T-helper 1 cell treated with Interleukin-12 subunit alpha and Interleukin-12 subunit beta and Interleukin-4 antibody, amounts not matched to agents 30 μg/mL and 1 μg/mL, for 36 hours (primary cell): Measurements from ENCODE around the gene SLC25A18.

Source experiments
- H3K27ac Mint-ChIP-seq: one replicate; pipeline ENCODE4 v1.8.0; 2021; ENCODE audit warnings: mild to moderate bottlenecking, mixed read lengths
- H3K27me3 Mint-ChIP-seq: one replicate; pipeline ENCODE4 v1.8.0; 2021; ENCODE audit warnings: low read depth, mixed read lengths
- H3K36me3 Mint-ChIP-seq: one replicate; pipeline ENCODE4 v1.8.0; 2021; ENCODE audit warnings: low read depth, mixed read lengths
- H3K4me1 Mint-ChIP-seq: one replicate; pipeline ENCODE4 v1.8.0; 2021; ENCODE audit warnings: low read depth, mixed read lengths
- H3K4me3 Mint-ChIP-seq: one replicate; pipeline ENCODE4 v1.8.0; 2021; ENCODE audit warnings: mild to moderate bottlenecking, moderate library complexity, mixed read lengths
- H3K9me3 Mint-ChIP-seq: one replicate; pipeline ENCODE4 v1.8.0; 2021; ENCODE audit warnings: mixed read lengths

SLC25A18 gene

DNA sequence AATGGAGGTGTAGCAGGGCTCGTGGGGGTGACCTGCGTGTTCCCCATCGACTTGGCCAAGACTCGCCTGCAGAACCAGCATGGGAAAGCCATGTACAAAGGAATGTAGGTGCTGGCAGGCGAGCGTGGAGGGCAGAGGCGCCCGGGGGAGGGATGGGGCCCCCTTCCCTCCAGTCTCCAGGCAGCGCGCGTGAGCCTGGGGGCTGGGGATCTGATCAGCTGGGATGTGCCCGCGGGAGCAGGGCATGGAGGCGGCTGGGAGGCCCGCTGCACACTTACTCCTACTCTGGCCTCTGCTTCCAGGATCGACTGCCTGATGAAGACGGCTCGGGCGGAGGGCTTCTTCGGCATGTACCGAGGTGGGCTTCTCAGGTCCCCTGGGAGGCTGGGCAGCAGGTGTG, 17.8 kb downstream of the SLC25A18 start:
- Mint-ChIP-seq H3K9me3 (no peaks in the 10 kb centered on the region), H3K27me3 (no peaks in the 10 kb centered on the region), H3K36me3 (no peaks in the 10 kb centered on the region), H3K4me3 (no peak overlapping the region), H3K27ac (no peak overlapping the region), H3K4me1 (no peaks in the 10 kb centered on the region)

DNA sequence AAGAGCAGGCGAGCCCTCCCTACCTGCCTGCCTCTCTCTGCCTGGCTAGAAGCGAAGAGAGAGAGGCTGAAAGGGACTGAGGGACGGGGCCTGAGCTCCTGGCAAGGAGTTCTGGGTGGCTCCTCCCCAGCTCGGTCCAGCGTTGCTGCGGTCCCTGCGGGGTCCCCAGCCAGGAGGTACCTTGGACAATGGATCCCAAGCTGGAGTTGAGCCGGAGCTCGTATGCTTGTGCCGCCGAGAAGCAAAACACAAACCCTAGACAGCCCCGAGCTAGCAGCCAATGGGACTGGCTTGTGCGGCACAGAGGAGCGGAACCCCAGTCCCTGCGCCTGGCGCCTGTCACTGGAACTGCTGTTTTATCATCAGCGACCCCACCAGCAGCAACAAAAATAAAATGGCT, 18.3 kb downstream of the SLC25A18 start:
- no peaks in the 10 kb centered on the region for H3K9me3 Mint-ChIP-seq
- no peak overlapping the region for H3K4me3 Mint-ChIP-seq

DNA sequence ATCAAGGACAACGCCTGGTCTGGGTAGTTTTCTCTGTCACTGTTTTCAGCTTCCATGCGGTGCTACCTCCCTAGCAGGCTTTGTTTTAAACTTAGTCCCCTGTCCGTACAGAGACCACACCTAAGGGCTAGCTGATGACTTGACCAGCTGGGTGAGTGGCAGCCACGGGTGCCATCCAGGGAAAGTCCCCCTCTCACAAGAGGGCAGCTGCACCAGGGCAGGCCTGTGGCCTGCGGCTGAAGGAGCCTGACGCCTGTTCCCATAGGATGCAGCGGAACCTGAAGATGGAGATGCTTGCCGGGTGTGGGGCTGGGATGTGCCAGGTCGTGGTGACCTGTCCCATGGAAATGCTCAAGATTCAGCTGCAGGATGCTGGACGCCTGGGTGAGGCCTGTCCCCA, 19.9 kb downstream of the SLC25A18 start:
- no peaks in the 10 kb centered on the region for H3K9me3 Mint-ChIP-seq
- no peak overlapping the region for H3K27ac Mint-ChIP-seq
- H3K4me1 Mint-ChIP-seq: no peaks in the 10 kb centered on the region
- no peaks in the 10 kb centered on the region for H3K36me3 Mint-ChIP-seq
- H3K4me3 Mint-ChIP-seq: no peak overlapping the region
- no peaks in the 10 kb centered on the region for H3K27me3 Mint-ChIP-seq

More for the DNA sequence above, 18.3 kb downstream of the SLC25A18 start:
- Mint-ChIP-seq H3K27ac (no peak overlapping the region), H3K27me3 (no peaks in the 10 kb centered on the region), H3K36me3 (no peaks in the 10 kb centered on the region), H3K4me1 (no peaks in the 10 kb centered on the region)

DNA sequence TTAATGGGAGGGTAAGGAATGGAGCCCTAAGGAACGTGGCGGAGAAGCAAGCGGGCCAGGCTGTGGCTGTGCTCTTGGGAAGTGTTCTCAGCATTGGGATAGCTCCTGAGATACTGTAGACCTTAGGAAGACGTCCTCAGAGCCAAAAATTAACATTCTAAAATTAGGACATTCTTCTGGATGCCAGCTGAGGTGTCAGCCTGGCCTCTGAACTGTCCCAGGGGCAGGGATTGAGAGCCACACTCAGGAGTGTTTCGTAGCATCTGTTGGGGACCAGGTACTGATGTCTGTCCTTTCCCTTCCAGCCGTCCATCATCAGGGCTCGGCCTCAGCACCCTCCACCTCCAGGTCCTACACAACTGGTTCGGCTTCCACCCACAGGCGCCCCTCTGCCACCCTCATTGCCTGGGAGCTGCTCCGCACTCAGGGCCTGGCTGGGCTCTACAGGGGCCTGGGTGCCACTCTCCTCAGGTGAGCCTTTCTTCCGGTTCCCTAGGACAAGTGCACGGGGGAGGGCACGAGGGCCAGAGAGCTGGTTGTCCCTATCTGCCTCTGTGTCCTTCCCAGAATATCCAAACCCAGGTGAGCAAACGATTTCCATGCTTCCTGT, 23.6 kb downstream of the SLC25A18 start:
- no peak overlapping the region for H3K4me3 Mint-ChIP-seq
- no peaks in the 10 kb centered on the region for H3K27me3 Mint-ChIP-seq
- no peak overlapping the region for H3K27ac Mint-ChIP-seq
- H3K9me3 Mint-ChIP-seq: no peaks in the 10 kb centered on the region
- peaks cover 8% of the 10 kb centered on the region for H3K36me3 Mint-ChIP-seq
- no peaks in the 10 kb centered on the region for H3K4me1 Mint-ChIP-seq

DNA sequence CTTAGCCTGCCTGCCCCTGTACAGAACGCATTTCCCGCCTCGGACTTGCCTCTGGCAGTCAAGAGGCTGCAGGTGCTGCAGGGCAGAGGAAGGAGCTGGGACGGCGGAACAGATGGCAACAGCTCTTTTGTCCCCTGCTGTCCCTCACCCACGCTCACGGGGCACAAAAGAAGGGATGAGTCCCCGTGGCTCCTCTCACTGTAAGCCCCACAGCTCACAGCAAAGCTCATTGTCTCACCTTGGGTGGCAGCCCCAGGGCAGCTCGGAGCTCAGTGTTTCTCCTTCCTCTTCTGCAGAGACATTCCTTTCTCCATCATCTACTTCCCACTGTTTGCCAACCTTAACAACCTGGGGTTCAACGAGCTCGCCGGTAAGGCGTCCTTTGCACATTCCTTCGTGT, 24.3 kb downstream of the SLC25A18 start:
- H3K27ac Mint-ChIP-seq: no peak overlapping the region
- no peaks in the 10 kb centered on the region for H3K9me3 Mint-ChIP-seq
- peaks cover 13% of the 10 kb centered on the region for H3K36me3 Mint-ChIP-seq
- H3K4me1 Mint-ChIP-seq: no peaks in the 10 kb centered on the region
- H3K4me3 Mint-ChIP-seq: no peak overlapping the region
- H3K27me3 Mint-ChIP-seq: no peaks in the 10 kb centered on the region

DNA sequence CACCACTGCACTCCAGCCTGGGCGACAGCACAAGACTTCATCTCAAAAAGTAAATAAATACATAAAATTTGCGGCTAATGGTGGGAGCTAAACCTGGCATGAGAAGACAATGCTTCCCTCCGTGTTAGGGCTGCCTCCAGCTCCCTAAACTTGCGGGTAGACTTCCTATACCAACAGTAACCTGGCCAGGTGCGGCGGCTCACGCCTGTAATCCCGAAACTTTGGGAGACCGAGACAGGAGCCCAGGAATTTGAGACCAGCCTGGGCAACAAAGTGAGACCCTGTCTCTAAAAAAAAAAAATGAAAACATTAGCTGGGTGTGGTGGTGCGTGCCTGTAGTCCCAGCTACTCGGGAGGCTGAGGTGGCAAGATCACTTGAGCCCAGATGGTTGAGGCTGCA, 25.3 kb downstream of the SLC25A18 start:
- Mint-ChIP-seq H3K27ac (no peak overlapping the region), H3K4me1 (no peaks in the 10 kb centered on the region), H3K36me3 (peaks cover 21% of the 10 kb centered on the region), H3K9me3 (no peaks in the 10 kb centered on the region), H3K27me3 (no peaks in the 10 kb centered on the region), H3K4me3 (no peak overlapping the region)

DNA sequence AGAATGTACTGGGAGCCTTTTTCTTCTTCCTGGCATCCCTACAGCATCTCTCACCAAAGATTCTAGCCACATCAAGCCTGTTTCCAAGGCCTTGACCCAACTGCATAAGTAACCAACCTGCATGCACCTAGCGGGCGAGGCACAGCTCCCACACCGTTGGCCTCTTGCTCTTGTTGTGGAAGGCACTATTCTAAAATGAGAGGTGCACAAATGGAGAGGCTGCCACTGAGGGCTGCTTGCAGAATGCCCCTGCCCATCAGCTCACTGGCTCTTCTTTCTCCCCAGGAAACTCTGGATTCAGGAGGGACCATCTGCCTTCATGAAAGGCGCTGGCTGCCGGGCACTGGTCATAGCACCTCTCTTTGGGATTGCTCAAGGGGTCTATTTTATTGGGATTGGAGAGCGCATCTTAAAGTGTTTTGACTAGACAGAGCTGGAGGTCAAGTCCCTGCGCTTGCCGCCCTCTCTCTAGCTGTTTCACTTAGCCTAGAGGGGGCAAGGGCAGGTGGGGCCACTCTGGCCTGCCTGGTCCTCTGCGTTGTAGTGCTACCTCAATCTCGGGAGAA, 26.6 kb downstream of the SLC25A18 start:
- peaks cover 29% of the 10 kb centered on the region for H3K36me3 Mint-ChIP-seq
- no peak overlapping the region for H3K27ac Mint-ChIP-seq

DNA sequence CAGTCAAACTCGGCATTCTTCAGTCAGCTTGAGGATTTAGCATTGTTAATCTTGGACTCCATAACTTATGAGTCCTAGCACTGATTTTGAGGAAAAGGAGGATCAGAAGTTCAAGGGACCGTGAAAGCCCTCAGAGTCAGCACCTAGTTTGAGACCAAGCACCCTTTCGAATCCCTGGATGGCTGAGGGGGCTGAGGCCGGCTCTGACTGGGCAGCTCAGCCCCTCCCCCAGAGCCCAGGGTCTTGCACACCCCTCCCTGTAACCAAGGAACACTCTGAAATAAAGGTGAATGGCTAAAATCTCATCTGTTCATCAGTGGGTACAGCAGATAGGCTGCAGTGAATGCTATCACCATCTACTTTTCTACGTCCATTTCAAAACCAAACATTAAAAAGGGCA, 27.3 kb downstream of the SLC25A18 start:
- Mint-ChIP-seq H3K4me3 (no peak overlapping the region), H3K4me1 (no peaks in the 10 kb centered on the region), H3K27ac (no peak overlapping the region), H3K36me3 (peaks cover 29% of the 10 kb centered on the region), H3K9me3 (no peaks in the 10 kb centered on the region), H3K27me3 (no peaks in the 10 kb centered on the region)

More for the DNA sequence above, 26.6 kb downstream of the SLC25A18 start:
- no peak overlapping the region for H3K4me3 Mint-ChIP-seq
- no peaks in the 10 kb centered on the region for H3K9me3 Mint-ChIP-seq
- H3K4me1 Mint-ChIP-seq: no peaks in the 10 kb centered on the region
- H3K27me3 Mint-ChIP-seq: no peaks in the 10 kb centered on the region

DNA sequence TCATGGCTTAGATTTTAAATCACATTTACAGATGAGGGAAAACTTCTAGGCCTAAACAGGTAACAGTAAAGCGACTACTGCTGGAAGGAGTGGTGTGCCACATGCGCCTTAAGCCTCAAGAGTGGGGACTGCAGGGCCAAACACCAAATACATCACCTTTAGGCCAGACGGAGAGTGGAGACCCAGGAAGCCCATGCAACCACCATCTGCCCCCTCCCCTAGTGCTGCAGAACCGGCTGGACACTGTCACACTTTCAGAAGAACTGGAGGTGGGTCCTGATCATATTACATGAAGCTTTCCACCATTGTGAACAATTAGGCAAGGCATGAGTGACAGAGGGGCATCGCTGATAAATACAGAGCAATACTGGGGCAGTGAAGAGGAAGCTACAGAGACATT, 28.9 kb downstream of the SLC25A18 start:
- Mint-ChIP-seq H3K27ac (no peak overlapping the region), H3K36me3 (peaks cover 35% of the 10 kb centered on the region), H3K4me1 (no peaks in the 10 kb centered on the region), H3K4me3 (no peak overlapping the region), H3K27me3 (no peaks in the 10 kb centered on the region), H3K9me3 (no peaks in the 10 kb centered on the region)

DNA sequence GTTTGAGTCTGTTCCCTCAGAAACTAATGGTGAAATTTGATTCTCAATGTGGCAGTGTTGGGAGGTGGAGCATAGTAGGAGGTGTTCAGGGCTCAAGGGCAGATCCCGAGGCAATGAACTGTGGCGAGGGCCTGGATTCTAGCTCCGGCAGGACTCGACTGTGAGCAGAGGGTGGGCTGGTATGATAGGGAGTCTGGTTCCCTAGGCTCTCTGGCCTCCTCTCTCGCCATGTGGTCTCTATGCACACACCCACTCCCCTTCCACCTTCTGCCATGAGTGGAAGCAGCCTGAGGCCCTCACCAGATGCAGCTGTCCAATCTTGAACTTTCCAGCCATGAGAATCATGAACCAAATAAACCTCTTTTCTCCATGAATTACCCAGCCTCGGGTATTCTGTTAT, 32.9 kb downstream of the SLC25A18 start:
- Mint-ChIP-seq H3K27ac (no peak overlapping the region), H3K36me3 (peaks cover 51% of the 10 kb centered on the region), H3K9me3 (no peaks in the 10 kb centered on the region), H3K27me3 (no peaks in the 10 kb centered on the region), H3K4me1 (no peaks in the 10 kb centered on the region), H3K4me3 (no peak overlapping the region)

DNA sequence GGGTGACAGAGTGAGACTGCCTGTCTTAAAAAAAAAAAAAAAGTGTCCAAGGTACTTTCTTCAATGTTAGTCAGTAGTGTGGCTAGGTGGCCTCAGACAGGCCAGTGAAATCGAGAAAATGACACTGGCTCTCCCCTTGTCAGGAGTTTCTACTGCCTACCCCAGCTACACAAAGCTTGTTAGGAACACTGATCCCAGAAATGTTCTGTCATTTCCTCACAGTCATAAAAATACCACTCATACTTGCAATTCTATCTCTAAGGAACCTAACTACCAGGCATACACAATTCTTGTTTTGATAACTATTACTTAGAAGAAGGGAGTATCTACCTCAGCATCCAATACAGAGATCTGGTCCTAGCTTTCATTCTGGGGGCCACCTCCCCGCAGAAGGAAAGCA, 33.9 kb downstream of the SLC25A18 start:
- H3K27me3 Mint-ChIP-seq: no peaks in the 10 kb centered on the region
- H3K4me1 Mint-ChIP-seq: no peaks in the 10 kb centered on the region
- H3K4me3 Mint-ChIP-seq: no peak overlapping the region
- no peaks in the 10 kb centered on the region for H3K9me3 Mint-ChIP-seq
- no peak overlapping the region for H3K27ac Mint-ChIP-seq
- H3K36me3 Mint-ChIP-seq: peaks cover 45% of the 10 kb centered on the region

DNA sequence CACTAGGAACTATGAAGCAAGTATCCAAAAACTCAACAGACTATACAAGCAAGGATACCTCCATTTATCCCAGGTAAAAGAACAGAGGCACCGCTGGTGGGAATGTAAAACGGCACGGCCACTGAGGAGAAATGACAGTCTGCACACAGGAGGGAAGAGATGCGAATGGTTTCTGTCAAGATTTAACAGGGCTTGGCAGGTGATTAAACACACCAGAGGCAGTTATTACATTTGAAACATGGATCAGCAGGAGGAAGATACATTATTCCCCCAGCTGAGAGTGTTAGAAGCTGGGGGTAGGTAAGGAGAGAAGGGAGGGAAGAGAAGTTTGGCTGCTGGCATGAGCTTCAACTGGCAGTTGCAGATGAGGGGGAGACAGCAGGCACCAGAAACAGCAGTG, 35.0 kb downstream of the SLC25A18 start:
- H3K27me3 Mint-ChIP-seq: no peaks in the 10 kb centered on the region
- no peaks in the 10 kb centered on the region for H3K4me1 Mint-ChIP-seq
- H3K27ac Mint-ChIP-seq: no peak overlapping the region
- no peaks in the 10 kb centered on the region for H3K9me3 Mint-ChIP-seq
- H3K36me3 Mint-ChIP-seq: peaks cover 37% of the 10 kb centered on the region
- no peak overlapping the region for H3K4me3 Mint-ChIP-seq

DNA sequence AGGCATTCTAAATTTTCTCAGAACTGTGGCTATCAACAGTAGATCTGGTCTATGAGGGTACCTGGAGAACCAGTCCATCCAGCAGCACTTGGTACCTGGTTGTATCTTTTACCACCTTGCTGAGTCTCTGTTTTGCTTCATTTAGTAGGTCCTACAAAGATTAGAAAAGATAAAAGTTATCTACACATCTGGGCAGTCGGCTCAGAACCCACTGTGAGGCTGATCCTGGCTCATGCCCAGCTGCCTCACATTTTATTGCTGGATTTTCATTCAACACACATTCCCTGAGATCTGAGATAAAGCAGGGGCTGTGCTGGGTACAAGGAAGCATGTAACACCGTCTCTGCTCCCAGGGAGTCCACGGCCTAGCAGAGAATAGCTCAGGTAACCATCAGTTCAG, 37.7 kb downstream of the SLC25A18 start:
- Mint-ChIP-seq H3K27me3 (no peaks in the 10 kb centered on the region), H3K27ac (no peak overlapping the region), H3K4me1 (no peaks in the 10 kb centered on the region), H3K9me3 (no peaks in the 10 kb centered on the region), H3K4me3 (no peak overlapping the region), H3K36me3 (peaks cover 27% of the 10 kb centered on the region)

DNA sequence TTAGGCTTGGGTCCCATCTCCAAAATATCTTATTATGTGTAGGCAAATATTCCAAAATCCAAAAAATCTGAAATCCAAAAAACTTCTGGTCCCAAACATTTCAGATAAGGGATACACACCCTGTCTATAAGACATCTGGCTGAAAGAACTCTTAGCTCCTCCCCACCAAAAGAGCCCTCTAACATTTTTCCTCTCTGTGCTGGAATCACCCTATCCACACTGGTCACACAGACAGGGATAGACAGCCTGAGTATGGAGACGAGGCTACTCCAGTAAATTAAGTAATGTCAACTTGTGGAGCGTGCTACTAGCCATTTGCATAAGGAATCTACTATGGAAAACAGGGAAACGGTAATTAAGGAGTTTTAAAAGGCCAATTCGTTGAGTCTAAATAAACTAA, 40.4 kb downstream of the SLC25A18 start:
- Mint-ChIP-seq H3K27me3 (no peaks in the 10 kb centered on the region), H3K9me3 (no peaks in the 10 kb centered on the region), H3K36me3 (peaks cover 11% of the 10 kb centered on the region), H3K4me1 (no peaks in the 10 kb centered on the region), H3K4me3 (no peak overlapping the region), H3K27ac (no peak overlapping the region)

DNA sequence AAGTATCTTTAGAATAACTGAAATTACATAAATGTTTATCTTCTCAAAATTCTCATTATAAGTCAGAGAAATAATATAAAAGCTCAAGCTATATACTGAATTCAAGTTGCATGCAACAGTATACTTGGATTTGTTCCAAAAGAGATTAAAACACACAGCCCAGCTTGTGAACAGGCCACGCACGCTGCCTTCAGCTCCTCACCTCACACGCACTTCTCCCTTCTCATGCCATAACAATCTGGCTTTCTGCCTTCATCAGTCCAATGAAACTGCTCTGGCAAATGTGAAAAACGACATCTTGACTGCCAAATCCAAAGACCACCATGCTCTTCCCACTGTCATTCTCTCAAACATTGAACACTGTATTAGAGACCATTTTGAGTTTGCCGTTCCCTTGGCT, 43.2 kb downstream of the SLC25A18 start:
- no peak overlapping the region for H3K27ac Mint-ChIP-seq
- H3K27me3 Mint-ChIP-seq: no peaks in the 10 kb centered on the region
- peaks cover 6% of the 10 kb centered on the region for H3K36me3 Mint-ChIP-seq
- H3K4me1 Mint-ChIP-seq: no peaks in the 10 kb centered on the region
- H3K9me3 Mint-ChIP-seq: no peaks in the 10 kb centered on the region
- no peak overlapping the region for H3K4me3 Mint-ChIP-seq
